GM10266 (cell line): ENCODE results near the gene AP3S2.
"Not testable (repeated sequence)": the region's sequence is repeated elsewhere in the genome, so short reads cannot be mapped to it uniquely, and the experiment has no call there.

ENCODE experiments used
- DNase-seq: peaks from one replicate; pipeline ENCODE4 v3.0.0; 2012; ENCODE audit errors: extremely low spot score
- CTCF ChIP-seq: IDR thresholded peaks from 2 replicates; pipeline ENCODE4 v1.5.1; 2012; ENCODE audit warnings: mild to moderate bottlenecking, low read depth; ENCODE audit not compliant: control insufficient read depth, insufficient read depth; ENCODE audit errors: missing control alignments

Gene AP3S2

GRCh38 chr15:89794627-89795241 lies 99.1 kb downstream of the AP3S2 start:
- DNase-seq = no peak
- no peak for TF ChIP-seq CTCF

GRCh38 chr15:89792106-89792805 lies 101.5 kb downstream of the AP3S2 start:
- DNase-seq = no peak
- TF ChIP-seq CTCF = no peak

GRCh38 chr15:89790661-89791060 lies 103.1 kb downstream of the AP3S2 start:
- DNase-seq = no peak

GRCh38 chr15:89790206-89790605 lies 103.6 kb downstream of the AP3S2 start:
- DNase-seq = no peak
- no peak for TF ChIP-seq CTCF

More at GRCh38 chr15:89790661-89791060, 103.1 kb downstream of the AP3S2 start:
- TF ChIP-seq CTCF = no peak

GRCh38 chr15:89788585-89788984 lies 105.2 kb downstream of the AP3S2 start:
- not testable (repeated sequence) for DNase-seq

- no peak for TF ChIP-seq CTCF
- no peak for DNase-seq
Observed at GRCh38 chr15:89787944-89788343, 105.8 kb downstream of the AP3S2 start.

- no peak for DNase-seq
- TF ChIP-seq CTCF = no peak
Observed at GRCh38 chr15:89785774-89786140, 108.0 kb downstream of the AP3S2 start.
